Right atrium auricular region (tissue), 2 donors: ENCODE results near the gene MEGF6. TPM values are rescaled to one million over a fixed set of nuclear protein-coding genes. Genes with fewer than 3 reads are reported as not detected.

Experiments used
- microRNA counts, 2 donors: library from miRNA; unstranded; fragments of <30 nt; microRNA quantifications; one replicate each; lab custom pipeline; 2016 to 2017
- microRNA-seq, 2 donors: library from miRNA; unstranded; fragments of <30 nt; microRNA quantifications; one replicate each; pipeline ENCODE4, GENCODE V29; 2016 to 2017; ENCODE audit warnings: borderline number of aligned reads in 2 of 2, borderline replicate concordance in 1 of 2
- total RNA-seq, 2 donors: library from RNA; depleted of rRNA; stranded (reverse); fragments of >200 nt; gene quantifications; one replicate each; pipeline ENCODE4 v1.1.0, GENCODE V29; 2016

Gene MEGF6
- total RNA-seq, 2 donors from 2014 or later, result 14.9 to 32.6 TPM

MicroRNAs encoded within 50 kb of the gene (microRNA counts, 767-probe panel; counts per million panel counts)
- microRNA hsa-miR-551a (lab: Ali Mortazavi, UCI), result 0 to 496 counts per million in 2 donors

Small RNA genes lying within 50 kb of the gene (microRNA-seq; reads per million reads assigned to microRNA genes)
- gene MIR551A, result 0 reads per million in 2 donors

Other genes with a start within 250 kb of the MEGF6 start
- gene ARHGEF16, start 156.8 kb downstream of the MEGF6 start, total RNA-seq, result 1 to 10 TPM in 1 of 2 donors, under 1 TPM in 1; 0.22 to 1.5 TPM
- gene TPRG1L, start 13.5 kb upstream of the MEGF6 start, total RNA-seq, result 10 to 100 TPM; 30.0 to 33.3 TPM
- gene WRAP73, start 38.6 kb upstream of the MEGF6 start, total RNA-seq, result 10 to 100 TPM in 1 of 2 donors, 1 to 10 TPM in 1; 6.8 to 11.4 TPM
- under 1 TPM in 1 of 2 donors, not detected in 1; 0.16 TPM for gene TP73, start 41.0 kb upstream of the MEGF6 start, total RNA-seq
- not detected for gene CCDC27, start 140.9 kb upstream of the MEGF6 start, total RNA-seq
- gene SMIM1, start 161.2 kb upstream of the MEGF6 start, total RNA-seq, result 10 to 100 TPM; 40.4 to 54.6 TPM
- 10 to 100 TPM; 31.7 to 33.6 TPM for gene LRRC47, start 185.0 kb upstream of the MEGF6 start, total RNA-seq
- 10 to 100 TPM; 21.7 to 25.9 TPM for gene CEP104, start 245.7 kb upstream of the MEGF6 start, total RNA-seq
- 1 to 10 TPM; 3.2 to 5.3 TPM for gene DFFB, start 246.0 kb upstream of the MEGF6 start, total RNA-seq